Astrocyte of the cerebellum (primary cell): ENCODE results near the gene HRH3.

Source experiments
- DNase-seq: peaks from one replicate; pipeline ENCODE4 v3.0.0-alpha.2; 2011; ENCODE audit warnings: low read depth
- H3K4me3 ChIP-seq: 2 replicates; pipeline ENCODE4 v1.5.1; 2011; ENCODE audit warnings: mild to moderate bottlenecking, low read depth, low read length, moderate library complexity
- in situ Hi-C: cut with HindIII; loops from 2 replicates; pipeline ENCODE4 v1.10.0; 2017; ENCODE audit warnings: low sequenced_read_pairs
- TF ChIP-seq, protein P1 (sequence below): IDR thresholded peaks from 2 replicates; pipeline ENCODE4 v1.5.1; 2012; ENCODE audit warnings: low read length, low read depth, moderate library complexity, mild to moderate bottlenecking; ENCODE audit errors: missing control alignments

Gene HRH3

DNA sequence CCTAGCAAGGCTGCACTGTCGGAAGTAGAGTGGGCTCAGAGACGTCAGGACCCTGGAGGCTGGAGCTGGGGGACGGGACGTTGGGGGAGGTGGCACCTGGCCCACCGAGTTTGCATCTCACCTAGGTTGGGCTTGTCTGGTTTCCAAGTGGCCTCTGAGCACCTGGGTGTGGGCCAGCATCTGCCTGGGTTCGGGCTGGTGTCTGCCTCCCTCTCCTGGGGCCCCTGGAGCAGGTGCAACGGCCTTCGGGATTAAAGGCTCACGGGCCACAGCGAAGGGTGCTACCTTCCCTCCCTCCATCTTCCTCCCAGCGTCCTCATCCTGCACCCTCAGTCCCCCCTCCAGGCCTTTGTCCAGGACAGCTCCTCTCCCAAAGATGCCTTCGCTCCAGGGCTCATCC, 6.0 kb downstream of the HRH3 start:
- TF ChIP-seq, protein P1, sequence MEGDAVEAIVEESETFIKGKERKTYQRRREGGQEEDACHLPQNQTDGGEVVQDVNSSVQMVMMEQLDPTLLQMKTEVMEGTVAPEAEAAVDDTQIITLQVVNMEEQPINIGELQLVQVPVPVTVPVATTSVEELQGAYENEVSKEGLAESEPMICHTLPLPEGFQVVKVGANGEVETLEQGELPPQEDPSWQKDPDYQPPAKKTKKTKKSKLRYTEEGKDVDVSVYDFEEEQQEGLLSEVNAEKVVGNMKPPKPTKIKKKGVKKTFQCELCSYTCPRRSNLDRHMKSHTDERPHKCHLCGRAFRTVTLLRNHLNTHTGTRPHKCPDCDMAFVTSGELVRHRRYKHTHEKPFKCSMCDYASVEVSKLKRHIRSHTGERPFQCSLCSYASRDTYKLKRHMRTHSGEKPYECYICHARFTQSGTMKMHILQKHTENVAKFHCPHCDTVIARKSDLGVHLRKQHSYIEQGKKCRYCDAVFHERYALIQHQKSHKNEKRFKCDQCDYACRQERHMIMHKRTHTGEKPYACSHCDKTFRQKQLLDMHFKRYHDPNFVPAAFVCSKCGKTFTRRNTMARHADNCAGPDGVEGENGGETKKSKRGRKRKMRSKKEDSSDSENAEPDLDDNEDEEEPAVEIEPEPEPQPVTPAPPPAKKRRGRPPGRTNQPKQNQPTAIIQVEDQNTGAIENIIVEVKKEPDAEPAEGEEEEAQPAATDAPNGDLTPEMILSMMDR = no peak
- in situ Hi-C loops = no loop called here
- no peak for DNase-seq
- H3K4me3 ChIP-seq = no peak overlapping the region

DNA sequence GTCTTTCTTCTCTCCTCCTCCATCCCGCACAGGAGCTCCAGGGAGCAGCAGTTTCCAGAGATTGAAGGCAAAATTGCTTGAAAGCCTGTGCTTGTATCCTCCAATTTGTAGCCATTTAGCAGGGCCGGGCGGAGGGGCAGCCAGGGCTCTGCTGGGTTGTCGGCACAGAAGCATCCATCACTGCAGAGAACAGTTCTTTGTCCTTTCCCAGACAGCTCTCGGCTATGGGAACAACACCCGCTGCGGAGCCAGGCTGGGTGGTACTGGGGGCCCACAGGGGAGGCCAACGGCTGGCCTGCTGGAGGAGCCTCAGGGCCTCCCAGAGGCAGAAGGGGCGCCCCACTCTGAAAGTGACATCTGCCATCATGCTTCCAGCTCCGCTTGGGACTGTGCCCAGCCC, 7.8 kb downstream of the HRH3 start:
- in situ Hi-C loops = no loop called here
- DNase-seq = no peak
- TF ChIP-seq, protein P1 = no peak
- no peak overlapping the region for H3K4me3 ChIP-seq

DNA sequence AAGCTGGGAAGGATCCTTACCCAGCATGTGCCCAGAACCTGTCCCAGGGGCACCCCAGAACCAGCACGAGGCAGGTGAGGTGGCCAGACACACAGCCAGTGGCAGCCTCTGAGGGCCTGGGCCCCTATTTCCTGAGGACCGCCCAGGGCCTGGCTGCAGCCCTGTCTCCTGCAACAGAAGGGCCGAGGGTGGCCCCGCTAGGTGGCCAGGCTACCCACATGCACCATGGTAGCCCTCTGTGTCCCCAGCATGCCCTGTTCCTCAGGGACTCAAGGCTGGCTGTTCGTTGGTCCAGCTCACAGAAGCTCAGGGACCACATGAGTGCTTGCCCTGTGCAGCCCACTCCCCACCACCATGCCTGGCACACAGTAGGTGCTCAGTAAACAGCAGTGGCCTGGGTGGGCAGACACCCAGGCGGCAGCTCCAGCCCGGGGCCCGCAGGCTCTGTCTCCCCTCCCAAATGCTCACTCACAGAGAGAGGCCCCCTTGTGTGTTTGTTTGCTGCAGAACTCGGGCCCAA, 8.2 kb downstream of the HRH3 start:
- TF ChIP-seq, protein P1 = no peak
- in situ Hi-C loops = no loop called here
- no peak for DNase-seq
- no peak overlapping the region for H3K4me3 ChIP-seq

DNA sequence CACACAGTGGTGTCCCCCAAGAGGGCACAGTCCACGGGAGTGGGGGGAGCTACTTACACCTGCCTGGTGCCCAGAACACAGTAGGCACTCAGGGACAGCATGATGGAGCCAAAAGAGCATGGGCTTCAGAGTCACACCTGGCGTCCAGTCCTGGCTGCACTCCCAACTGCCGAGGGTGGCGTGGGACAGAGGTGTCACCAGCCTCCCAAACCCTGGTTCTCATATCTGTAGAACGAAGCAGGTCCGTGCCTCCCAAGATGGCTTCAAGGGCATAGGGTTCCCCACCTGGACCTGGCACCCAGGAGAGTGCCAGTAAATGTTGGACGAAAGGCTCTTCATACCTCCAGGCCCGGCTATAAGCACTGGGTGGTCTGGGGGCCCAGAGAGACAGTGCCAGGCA, 8.9 kb downstream of the HRH3 start:
- H3K4me3 ChIP-seq = no peak overlapping the region
- DNase-seq = no peak
- in situ Hi-C loops = no loop called here
- TF ChIP-seq, protein P1 = no peak

DNA sequence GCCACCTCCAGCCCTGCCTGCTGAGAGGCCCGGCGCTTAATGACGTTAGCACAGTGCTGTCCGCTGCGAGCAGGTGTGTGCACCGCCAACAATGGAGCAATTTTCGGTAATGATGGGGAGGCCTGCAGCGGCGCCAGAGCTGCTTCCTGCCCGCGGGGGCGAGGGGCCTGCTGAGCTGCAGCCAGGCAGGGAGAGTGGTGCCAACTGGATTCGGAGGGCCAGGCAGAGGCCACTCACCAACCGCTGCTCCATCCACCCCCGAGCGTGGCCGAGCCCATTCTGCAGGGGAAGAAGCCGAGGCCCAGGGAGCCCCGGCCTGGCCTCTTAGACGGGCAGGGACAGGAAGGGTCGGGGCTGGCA, 9.6 kb downstream of the HRH3 start:
- TF ChIP-seq, protein P1 = no peak
- H3K4me3 ChIP-seq = no peak overlapping the region
- no peak for DNase-seq
- in situ Hi-C loops = no loop called here

DNA sequence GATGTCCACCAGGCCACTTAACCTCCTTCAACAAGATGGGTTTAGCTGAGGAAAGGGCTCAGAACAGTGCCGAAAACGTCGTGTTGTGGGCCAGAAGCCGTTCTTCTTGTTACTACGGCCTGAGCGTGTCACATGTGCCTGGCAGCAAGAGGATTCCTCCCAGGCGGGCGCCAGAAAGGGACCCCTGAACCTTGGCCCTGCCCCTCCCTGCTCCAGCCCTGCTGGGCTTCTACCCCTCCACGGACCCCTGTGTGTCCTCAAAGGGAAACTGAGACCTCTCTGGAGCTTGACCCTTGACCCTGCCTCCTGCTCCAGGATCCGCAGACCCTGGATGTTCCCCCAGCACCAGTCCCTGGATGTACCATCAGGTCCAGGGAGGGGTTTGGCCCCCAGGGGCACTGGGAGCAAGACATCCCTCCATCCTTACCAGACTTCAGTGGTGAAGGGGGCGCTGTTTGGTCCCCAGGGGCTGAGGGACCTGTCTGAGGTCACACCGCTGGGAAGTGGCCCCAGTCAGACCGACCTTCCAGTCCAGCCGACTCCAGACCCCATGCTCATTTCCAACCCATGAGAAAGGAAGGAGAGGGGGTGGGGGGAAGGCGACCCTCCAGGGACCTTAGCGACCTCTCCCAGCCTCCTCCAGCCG, 10.1 kb downstream of the HRH3 start:
- H3K4me3 ChIP-seq = no peak overlapping the region
- in situ Hi-C loops = no loop called here
- TF ChIP-seq, protein P1 = no peak
- no peak for DNase-seq
